Amygdala (tissue), 56 donors: ENCODE results near the gene OGFOD1.

Source experiments
- DNase-seq, 56 donors: peaks; one replicate each; lab custom pipeline; 2025; lab: John Stamatoyannopoulos, UW

The OGFOD1 gene

GRCh38 chr16:56425439-56425832, 25.9 kb upstream of the OGFOD1 start, which contains the start of gene AMFR:
AMFR (minus strand) TSS chr16:56425545; CDS start chr16:56425327, 218 bp downstream.
- DNase-seq, result peak in 36 of 56 donors; percentile 14 to 72 (median 40)

- DNase-seq, result no peak
Observed at GRCh38 chr16:56426585-56426984, 24.8 kb upstream of the OGFOD1 start.

GRCh38 chr16:56428091-56428490, 23.3 kb upstream of the OGFOD1 start:
- DNase-seq, result no peak

- DNase-seq, result no peak
Observed at GRCh38 chr16:56436258-56436657, 15.1 kb upstream of the OGFOD1 start.

- no peak for DNase-seq
Observed at GRCh38 chr16:56438038-56438437, 13.3 kb upstream of the OGFOD1 start.

GRCh38 chr16:56447286-56447685, 4.1 kb upstream of the OGFOD1 start:
- no peak for DNase-seq

- no peak for DNase-seq
Observed at GRCh38 chr16:56448005-56448404, 3.3 kb upstream of the OGFOD1 start.

GRCh38 chr16:56450275-56450985, 924 bp upstream of the OGFOD1 start:
- DNase-seq, result no peak

GRCh38 chr16:56451753-56452689, 667 bp downstream of the OGFOD1 start:
- DNase-seq, result peak in 2 of 56 donors; percentile 2 to 29

GRCh38 chr16:56457927-56458470, 6.6 kb downstream of the OGFOD1 start:
- no peak for DNase-seq

- DNase-seq, result peak in 5 of 56 donors; percentile 12 to 25 (median 17)
Observed at GRCh38 chr16:56460101-56460500, 8.7 kb downstream of the OGFOD1 start.

- DNase-seq, result no peak
Observed at GRCh38 chr16:56462064-56462796, 10.9 kb downstream of the OGFOD1 start.

- no peak for DNase-seq
Observed at GRCh38 chr16:56463153-56463552, 11.8 kb downstream of the OGFOD1 start.

- no peak for DNase-seq
Observed at GRCh38 chr16:56466344-56466743, 15.0 kb downstream of the OGFOD1 start.

- DNase-seq, result no peak
Observed at GRCh38 chr16:56468800-56469199, 17.4 kb downstream of the OGFOD1 start.

- no peak for DNase-seq
Observed at GRCh38 chr16:56469748-56470147, 18.4 kb downstream of the OGFOD1 start.

GRCh38 chr16:56470232-56470631, 18.9 kb downstream of the OGFOD1 start:
- DNase-seq, result no peak

GRCh38 chr16:56470666-56471065, 19.3 kb downstream of the OGFOD1 start:
- DNase-seq, result no peak

GRCh38 chr16:56475201-56475600, 23.8 kb downstream of the OGFOD1 start:
- DNase-seq, result no peak

GRCh38 chr16:56477096-56477878, 25.9 kb downstream of the OGFOD1 start:
- peak in 2 of 56 donors; percentile 3 to 6 for DNase-seq
